SK-N-SH treated with all-trans-retinoic acid at 6 μM for 48 hours (cell line): ENCODE results near the gene FUBP1.

Source experiments
- CREB5 ChIP-seq: fragments of 250-450 bp; sonication (Bioruptor Pico); IDR thresholded peaks from 2 replicates; pipeline ENCODE4 v1.5.1; 2020; ENCODE audit warnings: low read depth, mild to moderate bottlenecking, moderate library complexity
- CSDC2 ChIP-seq: fragments of 250-450 bp; sonication (Bioruptor Pico); IDR thresholded peaks from 2 replicates; pipeline ENCODE4 v1.5.0; 2020; ENCODE audit warnings: mild to moderate bottlenecking, moderate library complexity
- CSRNP3 ChIP-seq: fragments of 250-450 bp; sonication (Bioruptor Pico); IDR thresholded peaks from 2 replicates; pipeline ENCODE4 v1.5.1; 2021; ENCODE audit warnings: mild to moderate bottlenecking, moderate library complexity
- ESRRG ChIP-seq: fragments of 250-450 bp; sonication (Bioruptor Pico); IDR thresholded peaks from 2 replicates; pipeline ENCODE4 v1.6.1; 2021; ENCODE audit warnings: mild to moderate bottlenecking
- GLIS3 ChIP-seq: fragments of 250-450 bp; sonication (Bioruptor Pico); IDR thresholded peaks from 2 replicates; pipeline ENCODE4 v1.5.0; 2020; ENCODE audit warnings: mild to moderate bottlenecking, moderate library complexity
- OSR1 ChIP-seq: fragments of 250-450 bp; sonication (Bioruptor Pico); IDR thresholded peaks from 2 replicates; pipeline ENCODE4 v1.8.0; 2022; ENCODE audit warnings: moderate library complexity, mild to moderate bottlenecking, inconsistent platforms
- PATZ1 ChIP-seq: fragments of 250-450 bp; sonication (Bioruptor Pico); IDR thresholded peaks from 2 replicates; pipeline ENCODE4 v1.8.0; 2020; ENCODE audit warnings: mild to moderate bottlenecking, moderate library complexity, borderline replicate concordance
- RARB ChIP-seq: fragments of 250-450 bp; sonication (Bioruptor Pico); IDR thresholded peaks from 2 replicates; pipeline ENCODE4 v1.8.0; 2021; ENCODE audit warnings: mild to moderate bottlenecking, moderate library complexity
- ZC3H10 ChIP-seq: fragments of 250-450 bp; sonication (Bioruptor Pico); IDR thresholded peaks from 2 replicates; pipeline ENCODE4 v1.5.1; 2021; ENCODE audit warnings: mild to moderate bottlenecking, moderate library complexity
- ZFP3 ChIP-seq: fragments of 250-450 bp; sonication (Bioruptor Pico); IDR thresholded peaks from 2 replicates; pipeline ENCODE4 v1.5.0; 2020; ENCODE audit warnings: mild to moderate bottlenecking, moderate library complexity
- ZFP30 ChIP-seq: fragments of 450-650 bp; formaldehyde crosslinking; IDR thresholded peaks from 2 replicates; pipeline ENCODE4 v1.5.0; 2022; ENCODE audit warnings: mild to moderate bottlenecking, moderate library complexity
- ZNF565 ChIP-seq: fragments of 450-650 bp; formaldehyde crosslinking; conservative IDR thresholded peaks from 2 replicates; pipeline ENCODE4 v1.5.0; 2020; ENCODE audit warnings: low read depth, mild to moderate bottlenecking, moderate library complexity
- ZNF70 ChIP-seq: fragments of 450-650 bp; formaldehyde crosslinking; IDR thresholded peaks from 2 replicates; pipeline ENCODE4 v1.5.0; 2020; ENCODE audit warnings: mild to moderate bottlenecking, moderate library complexity

GRCh38 chr1:77991638-77992037 lies 12.8 kb upstream of the FUBP1 start:
- TF ChIP-seq ZFP3 (CRISPR knock-in tag) (no peak), ZC3H10 (CRISPR knock-in tag) (no peak), ZNF565 (CRISPR knock-in tag) (no peak), OSR1 (CRISPR knock-in tag) (no peak), CREB5 (CRISPR knock-in tag) (no peak), GLIS3 (CRISPR knock-in tag) (no peak), CSRNP3 (no peak), ZFP30 (no peak), ZNF70 (CRISPR knock-in tag) (no peak), RARB (CRISPR knock-in tag) (no peak), PATZ1 (CRISPR knock-in tag) (no peak), CSDC2 (CRISPR knock-in tag) (no peak), ESRRG (CRISPR knock-in tag) (no peak)
